Astrocyte (in vitro differentiated cells and primary cell): ENCODE measurements around the gene ANO6.

ENCODE experiments used
- EZH2 ChIP-seq: IDR thresholded peaks from 2 replicates; pipeline ENCODE4 v1.6.1; 2012; ENCODE audit warnings: mild to moderate bottlenecking, low read length, inconsistent platforms; ENCODE audit not compliant: insufficient read depth
- TF ChIP-seq, protein P1 (sequence below): IDR thresholded peaks from 2 replicates; pipeline ENCODE4 v1.5.1; 2011; ENCODE audit warnings: low read depth, mild to moderate bottlenecking, inconsistent platforms, low read length, moderate library complexity; ENCODE audit not compliant: insufficient read depth

GRCh38 chr12:45377815-45378214 is 161.9 kb downstream of the ANO6 start:
- TF ChIP-seq, protein P1, sequence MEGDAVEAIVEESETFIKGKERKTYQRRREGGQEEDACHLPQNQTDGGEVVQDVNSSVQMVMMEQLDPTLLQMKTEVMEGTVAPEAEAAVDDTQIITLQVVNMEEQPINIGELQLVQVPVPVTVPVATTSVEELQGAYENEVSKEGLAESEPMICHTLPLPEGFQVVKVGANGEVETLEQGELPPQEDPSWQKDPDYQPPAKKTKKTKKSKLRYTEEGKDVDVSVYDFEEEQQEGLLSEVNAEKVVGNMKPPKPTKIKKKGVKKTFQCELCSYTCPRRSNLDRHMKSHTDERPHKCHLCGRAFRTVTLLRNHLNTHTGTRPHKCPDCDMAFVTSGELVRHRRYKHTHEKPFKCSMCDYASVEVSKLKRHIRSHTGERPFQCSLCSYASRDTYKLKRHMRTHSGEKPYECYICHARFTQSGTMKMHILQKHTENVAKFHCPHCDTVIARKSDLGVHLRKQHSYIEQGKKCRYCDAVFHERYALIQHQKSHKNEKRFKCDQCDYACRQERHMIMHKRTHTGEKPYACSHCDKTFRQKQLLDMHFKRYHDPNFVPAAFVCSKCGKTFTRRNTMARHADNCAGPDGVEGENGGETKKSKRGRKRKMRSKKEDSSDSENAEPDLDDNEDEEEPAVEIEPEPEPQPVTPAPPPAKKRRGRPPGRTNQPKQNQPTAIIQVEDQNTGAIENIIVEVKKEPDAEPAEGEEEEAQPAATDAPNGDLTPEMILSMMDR, result no peak
- no peak for TF ChIP-seq EZH2
